Measurements from ENCODE around the gene PCK2.

Gene PCK2

GRCh38 chr14:24075485-24076301, 18.4 kb upstream of the PCK2 start:
- TF ChIP-seq CTCF (conservative IDR thresholded peaks at IDR 0.05; ENCODE audit: low read length), result no peak
- no peak for TF ChIP-seq EZH2phosphoT487 (IDR thresholded peaks at IDR 0.05; ENCODE audit: borderline replicate concordance)
- Histone ChIP-seq H3K79me2 (ENCODE audit: insufficient read depth, low read length) (no peaks in the 10 kb centered on the region), H3K9me2 (replicated peaks; ENCODE audit: low read depth, low read length) (no peaks in the 10 kb centered on the region), H3K27me3 (ENCODE audit: insufficient read depth, low read length, poor library complexity, severe bottlenecking) (no peaks in the 10 kb centered on the region), H3K9ac (ENCODE audit: low read depth, low read length, poor library complexity, severe bottlenecking) (no peak overlapping the region), H3K4me3 (ENCODE audit: low read length, poor library complexity, severe bottlenecking) (no peak overlapping the region), H3K4me1 (ENCODE audit: insufficient read depth, low read length, poor library complexity, severe bottlenecking) (peaks cover 13% of the 10 kb centered on the region), H3K36me3 (ENCODE audit: insufficient read depth, low read length) (no peaks in the 10 kb centered on the region), H4K20me1 (ENCODE audit: insufficient read depth, low read length, poor library complexity, severe bottlenecking) (no peaks in the 10 kb centered on the region), H3F3A (ENCODE audit: low read depth) (no peaks in the 10 kb centered on the region), H3K4me2 (ENCODE audit: low read depth, low read length, poor library complexity, severe bottlenecking) (no peak overlapping the region), H3K9me3 (ENCODE audit: insufficient read depth, low read depth, low read length) (no peaks in the 10 kb centered on the region), H2AFZ (ENCODE audit: low read length) (no peak overlapping the region)

GRCh38 chr14:24076302-24076601, 17.9 kb upstream of the PCK2 start:
- Histone ChIP-seq H3K9me3 (ENCODE audit: insufficient read depth, low read depth, low read length) (no peaks in the 10 kb centered on the region), H3K36me3 (ENCODE audit: insufficient read depth, low read length) (no peaks in the 10 kb centered on the region), H3K4me3 (ENCODE audit: low read length, poor library complexity, severe bottlenecking) (no peak overlapping the region), H4K20me1 (ENCODE audit: insufficient read depth, low read length, poor library complexity, severe bottlenecking) (no peaks in the 10 kb centered on the region), H2AFZ (ENCODE audit: low read length) (no peak overlapping the region), H3K9me2 (replicated peaks; ENCODE audit: low read depth, low read length) (no peaks in the 10 kb centered on the region), H3K4me2 (ENCODE audit: low read depth, low read length, poor library complexity, severe bottlenecking) (no peak overlapping the region), H3K9ac (ENCODE audit: low read depth, low read length, poor library complexity, severe bottlenecking) (no peak overlapping the region), H3F3A (ENCODE audit: low read depth) (no peaks in the 10 kb centered on the region), H3K79me2 (ENCODE audit: insufficient read depth, low read length) (no peaks in the 10 kb centered on the region), H3K27me3 (ENCODE audit: insufficient read depth, low read length, poor library complexity, severe bottlenecking) (no peaks in the 10 kb centered on the region), H3K4me1 (ENCODE audit: insufficient read depth, low read length, poor library complexity, severe bottlenecking) (peaks cover 15% of the 10 kb centered on the region)
- TF ChIP-seq CTCF (conservative IDR thresholded peaks at IDR 0.05; ENCODE audit: low read length) (no peak), EZH2phosphoT487 (IDR thresholded peaks at IDR 0.05; ENCODE audit: borderline replicate concordance) (no peak)

GRCh38 chr14:24077086-24077485, 17.0 kb upstream of the PCK2 start:
- H3F3A ChIP-seq (ENCODE audit: low read depth), result no peaks in the 10 kb centered on the region
- no peak for TF ChIP-seq CTCF (conservative IDR thresholded peaks at IDR 0.05; ENCODE audit: low read length)
- no peak for TF ChIP-seq EZH2phosphoT487 (IDR thresholded peaks at IDR 0.05; ENCODE audit: borderline replicate concordance)
- no peak overlapping the region for H3K9ac ChIP-seq (ENCODE audit: low read depth, low read length, poor library complexity, severe bottlenecking)
- H3K4me2 ChIP-seq (ENCODE audit: low read depth, low read length, poor library complexity, severe bottlenecking), result no peak overlapping the region
- no peaks in the 10 kb centered on the region for H3K79me2 ChIP-seq (ENCODE audit: insufficient read depth, low read length)
- no peaks in the 10 kb centered on the region for H3K9me2 ChIP-seq (replicated peaks; ENCODE audit: low read depth, low read length)
- H3K4me1 ChIP-seq (ENCODE audit: insufficient read depth, low read length, poor library complexity, severe bottlenecking), result peaks cover 15% of the 10 kb centered on the region
- H3K27me3 ChIP-seq (ENCODE audit: insufficient read depth, low read length, poor library complexity, severe bottlenecking), result no peaks in the 10 kb centered on the region
- H3K4me3 ChIP-seq (ENCODE audit: low read length, poor library complexity, severe bottlenecking), result no peak overlapping the region
- no peaks in the 10 kb centered on the region for H3K9me3 ChIP-seq (ENCODE audit: insufficient read depth, low read depth, low read length)
- no peaks in the 10 kb centered on the region for H3K36me3 ChIP-seq (ENCODE audit: insufficient read depth, low read length)
- no peak overlapping the region for H2AFZ ChIP-seq (ENCODE audit: low read length)
- H4K20me1 ChIP-seq (ENCODE audit: insufficient read depth, low read length, poor library complexity, severe bottlenecking), result no peaks in the 10 kb centered on the region

Data from Loucy (cell line).